HG02973 (cell line): ENCODE measurements around the gene METAP1D.

Experiments used
- ATAC-seq: cut with Tn5 transposase; IDR thresholded peaks from one replicate; pipeline ENCODE4 v1.9.1; 2021; ENCODE audit warnings: moderate library complexity; ENCODE audit not compliant: unreplicated experiment

The METAP1D gene

DNA sequence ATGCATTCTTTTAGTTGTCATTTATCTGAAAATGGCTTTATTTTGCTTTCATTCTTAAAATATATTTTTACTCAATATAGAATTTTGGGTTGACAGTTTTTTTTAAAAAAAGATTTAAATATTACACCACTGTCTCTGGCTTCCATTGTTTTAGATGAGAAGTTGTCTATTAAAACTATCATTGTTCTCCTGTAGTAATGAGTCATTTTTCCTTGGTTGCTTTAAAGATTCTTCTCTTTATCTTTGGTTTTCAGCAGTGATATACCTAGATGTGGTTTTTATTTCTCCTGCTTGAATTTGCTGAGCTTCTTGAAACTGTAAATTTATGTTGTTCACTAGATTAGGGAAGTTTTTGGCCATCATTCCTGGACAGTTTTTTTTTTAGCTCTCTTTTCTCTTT is 129.7 kb downstream of the METAP1D start:
- no peak for ATAC-seq
